ENCODE measurements around the gene MAL. TPM values are rescaled to one million over a fixed set of nuclear protein-coding genes. Genes with fewer than 3 reads are reported as not detected.

Gene MAL
- polyA plus RNA-seq, 1 donor from 2014 or later: not detected

GRCh38 chr2:95014126-95014708 is 11.3 kb upstream of the MAL start:
- TF ChIP-seq MXI1 (conservative IDR thresholded peaks at IDR 0.05; ENCODE audit: poor library complexity, severe bottlenecking) (no peak), RAD21 (conservative IDR thresholded peaks at IDR 0.05) (no peak), SMC3 (conservative IDR thresholded peaks at IDR 0.05; ENCODE audit: poor library complexity) (no peak), EP300 (conservative IDR thresholded peaks at IDR 0.05; ENCODE audit: poor library complexity, severe bottlenecking) (no peak)
- TF ChIP-seq, protein P1, sequence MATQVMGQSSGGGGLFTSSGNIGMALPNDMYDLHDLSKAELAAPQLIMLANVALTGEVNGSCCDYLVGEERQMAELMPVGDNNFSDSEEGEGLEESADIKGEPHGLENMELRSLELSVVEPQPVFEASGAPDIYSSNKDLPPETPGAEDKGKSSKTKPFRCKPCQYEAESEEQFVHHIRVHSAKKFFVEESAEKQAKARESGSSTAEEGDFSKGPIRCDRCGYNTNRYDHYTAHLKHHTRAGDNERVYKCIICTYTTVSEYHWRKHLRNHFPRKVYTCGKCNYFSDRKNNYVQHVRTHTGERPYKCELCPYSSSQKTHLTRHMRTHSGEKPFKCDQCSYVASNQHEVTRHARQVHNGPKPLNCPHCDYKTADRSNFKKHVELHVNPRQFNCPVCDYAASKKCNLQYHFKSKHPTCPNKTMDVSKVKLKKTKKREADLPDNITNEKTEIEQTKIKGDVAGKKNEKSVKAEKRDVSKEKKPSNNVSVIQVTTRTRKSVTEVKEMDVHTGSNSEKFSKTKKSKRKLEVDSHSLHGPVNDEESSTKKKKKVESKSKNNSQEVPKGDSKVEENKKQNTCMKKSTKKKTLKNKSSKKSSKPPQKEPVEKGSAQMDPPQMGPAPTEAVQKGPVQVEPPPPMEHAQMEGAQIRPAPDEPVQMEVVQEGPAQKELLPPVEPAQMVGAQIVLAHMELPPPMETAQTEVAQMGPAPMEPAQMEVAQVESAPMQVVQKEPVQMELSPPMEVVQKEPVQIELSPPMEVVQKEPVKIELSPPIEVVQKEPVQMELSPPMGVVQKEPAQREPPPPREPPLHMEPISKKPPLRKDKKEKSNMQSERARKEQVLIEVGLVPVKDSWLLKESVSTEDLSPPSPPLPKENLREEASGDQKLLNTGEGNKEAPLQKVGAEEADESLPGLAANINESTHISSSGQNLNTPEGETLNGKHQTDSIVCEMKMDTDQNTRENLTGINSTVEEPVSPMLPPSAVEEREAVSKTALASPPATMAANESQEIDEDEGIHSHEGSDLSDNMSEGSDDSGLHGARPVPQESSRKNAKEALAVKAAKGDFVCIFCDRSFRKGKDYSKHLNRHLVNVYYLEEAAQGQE (IDR thresholded peaks at IDR 0.05; ENCODE audit: borderline replicate concordance): no peak
- H3K79me2 ChIP-seq (replicated peaks; ENCODE audit: insufficient read depth, low read length): no peaks in the 10 kb centered on the region
- H3K9me3 ChIP-seq (ENCODE audit: low read length): peaks cover 11% of the 10 kb centered on the region
- H2AFZ ChIP-seq (ENCODE audit: low read depth, low read length): no peak overlapping the region
- H3F3A ChIP-seq (ENCODE audit: insufficient read depth, low read length, poor library complexity, severe bottlenecking): no peaks in the 10 kb centered on the region
- no peak overlapping the region for H3K4me3 ChIP-seq (ENCODE audit: low read length)
- H3K27ac ChIP-seq (ENCODE audit: low read length): no peak overlapping the region
- H3K9ac ChIP-seq (ENCODE audit: low read length): no peak overlapping the region
- no peaks in the 10 kb centered on the region for H3K9me2 ChIP-seq (ENCODE audit: insufficient read depth, low read length)
- H3K36me3 ChIP-seq (ENCODE audit: insufficient read depth, low read length): no peaks in the 10 kb centered on the region
- no peak overlapping the region for H3K4me2 ChIP-seq (ENCODE audit: low read length)
- H4K20me1 ChIP-seq (ENCODE audit: insufficient read depth): no peaks in the 10 kb centered on the region
- H3K27me3 ChIP-seq (ENCODE audit: insufficient read depth, low read depth, low read length): no peaks in the 10 kb centered on the region

GRCh38 chr2:95015261-95015912 is 10.1 kb upstream of the MAL start:
- H3K4me2 ChIP-seq (ENCODE audit: low read length): no peak overlapping the region
- H3K9ac ChIP-seq (ENCODE audit: low read length): no peak overlapping the region

More at GRCh38 chr2:95015261-95015912, 10.1 kb upstream of the MAL start:
- H3K9me2 ChIP-seq (ENCODE audit: insufficient read depth, low read length): no peaks in the 10 kb centered on the region
- H3K4me3 ChIP-seq (ENCODE audit: low read length): no peak overlapping the region
- no peaks in the 10 kb centered on the region for H3F3A ChIP-seq (ENCODE audit: insufficient read depth, low read length, poor library complexity, severe bottlenecking)
- H3K9me3 ChIP-seq (ENCODE audit: low read length): peaks cover 4% of the 10 kb centered on the region
- H2AFZ ChIP-seq (ENCODE audit: low read depth, low read length): no peak overlapping the region
- TF ChIP-seq, protein P1 (IDR thresholded peaks at IDR 0.05; ENCODE audit: borderline replicate concordance): no peak
- TF ChIP-seq TAF1 (IDR thresholded peaks at IDR 0.05; ENCODE audit: low read depth) (no peak), MXI1 (conservative IDR thresholded peaks at IDR 0.05; ENCODE audit: poor library complexity, severe bottlenecking) (no peak), SMC3 (conservative IDR thresholded peaks at IDR 0.05; ENCODE audit: poor library complexity) (no peak), EP300 (conservative IDR thresholded peaks at IDR 0.05; ENCODE audit: poor library complexity, severe bottlenecking) (no peak), POLR2AphosphoS5 (IDR thresholded peaks at IDR 0.05) (no peak), EZH2 (IDR thresholded peaks at IDR 0.05; ENCODE audit: borderline replicate concordance, insufficient read depth, low read length, poor library complexity, severe bottlenecking) (no peak), RAD21 (conservative IDR thresholded peaks at IDR 0.05) (no peak), CTCF (IDR thresholded peaks at IDR 0.05; ENCODE audit: poor library complexity, severe bottlenecking) (no peak)
- no peaks in the 10 kb centered on the region for H3K79me2 ChIP-seq (replicated peaks; ENCODE audit: insufficient read depth, low read length)
- no peak overlapping the region for H3K27ac ChIP-seq (ENCODE audit: low read length)
- no peaks in the 10 kb centered on the region for H3K36me3 ChIP-seq (ENCODE audit: insufficient read depth, low read length)
- no peaks in the 10 kb centered on the region for H3K27me3 ChIP-seq (ENCODE audit: insufficient read depth, low read depth, low read length)
- no peaks in the 10 kb centered on the region for H4K20me1 ChIP-seq (ENCODE audit: insufficient read depth)

Data from neural cell (in vitro differentiated cells).